Mucosa of descending colon (tissue), 3 donors: Measurements from ENCODE around the gene GALNT18. TPM values are rescaled to one million over a fixed set of nuclear protein-coding genes. Genes with fewer than 3 reads are reported as not detected.

Experiments used
- ATAC-seq: fragments of 200-7000 bp; cut with Tn5 transposase; one replicate; pipeline ENCODE4 v1.9.1; 2020; ENCODE audit warnings: mild to moderate bottlenecking, moderate library complexity
- DNase-seq, 3 donors: peaks; one replicate each; pipeline ENCODE4 v3.0.0-alpha.2; 2020
- H3K36me3 ChIP-seq: fragments of 200-600 bp; one replicate; pipeline ENCODE4 v1.8.0; 2021; ENCODE audit warnings: low read depth, mild to moderate bottlenecking
- H3K4me1 ChIP-seq: fragments of 200-600 bp; one replicate; pipeline ENCODE4 v1.8.0; 2021; ENCODE audit warnings: low read depth, mild to moderate bottlenecking
- H3K4me3 ChIP-seq: fragments of 200-600 bp; one replicate; pipeline ENCODE4 v1.8.0; 2021; ENCODE audit warnings: mild to moderate bottlenecking
- H3K9me3 ChIP-seq: fragments of 200-600 bp; one replicate; pipeline ENCODE4 v1.8.0; 2021; ENCODE audit warnings: mild to moderate bottlenecking
- CTCF ChIP-seq: fragments of 200-600 bp; IDR thresholded peaks from one replicate; pipeline ENCODE4 v1.8.0; 2022; ENCODE audit warnings: antibody characterized with exemption, mild to moderate bottlenecking
- intact Hi-C, 2 donors: fragments of 100-400 bp; cut with DNase I in 1 of 2; cut with micrococcal nuclease in 1 of 2; formaldehyde crosslinking; loops; one replicate each; pipeline versions ENCODE4 v1.11.0 to v1.11.1; 2022; cut with DNase I, micrococcal nuclease
- total RNA-seq, 3 donors: library from RNA; stranded (reverse); fragmentation: NEBNext Ultra II Directional in 2 of 3; extraction: Animal tissue kit (Norgen Biotek cat#: 25700) in 2 of 3; gene quantifications; one replicate each; pipeline versions ENCODE4 v1.2.1 to v1.2.4, GENCODE V29; 2021 to 2023
- donor health status: DM: no; HTN: no; CAD: no; lungs with moderate emphysema.
- donor health status: DM: no; HTN: no; CAD: no.
- donor health status: DM: no; HTN: yes; CAD: no.

Gene GALNT18
- total RNA-seq, 3 donors from 2014 or later = 2.0 to 27.8 (median 5.4) TPM

GRCh38 chr11:11293798-11294550 is 327.8 kb downstream of the GALNT18 start:
- intact Hi-C loops = no loop called here
- no peaks in the 10 kb centered on the region for H3K4me1 ChIP-seq
- no peaks in the 10 kb centered on the region for H3K9me3 ChIP-seq
- no peak for TF ChIP-seq CTCF
- DNase-seq = no peak
- no peaks in the 10 kb centered on the region for H3K36me3 ChIP-seq
- H3K4me3 ChIP-seq = no peak overlapping the region
- no peak for ATAC-seq

- no peak for DNase-seq
- ATAC-seq = no peak
- intact Hi-C loops = no loop called here
- H3K4me3 ChIP-seq = no peak overlapping the region
- no peaks in the 10 kb centered on the region for H3K36me3 ChIP-seq
- TF ChIP-seq CTCF = no peak
- H3K9me3 ChIP-seq = no peaks in the 10 kb centered on the region
- H3K4me1 ChIP-seq = no peaks in the 10 kb centered on the region
These were observed 329.0 kb downstream of the GALNT18 start for GRCh38 chr11:11292839-11293238.

- Histone ChIP-seq H3K36me3 (no peaks in the 10 kb centered on the region), H3K4me1 (no peaks in the 10 kb centered on the region), H3K9me3 (no peaks in the 10 kb centered on the region), H3K4me3 (no peak overlapping the region)
- DNase-seq (no peak), ATAC-seq (no peak)
- TF ChIP-seq CTCF = no peak
- intact Hi-C loops = no loop called here
These were observed 330.5 kb downstream of the GALNT18 start for GRCh38 chr11:11291041-11292015.

GRCh38 chr11:11290354-11290753 is 331.5 kb downstream of the GALNT18 start:
- ATAC-seq (no peak), DNase-seq (no peak)
- H3K4me1 ChIP-seq = no peaks in the 10 kb centered on the region
- TF ChIP-seq CTCF = no peak
- H3K4me3 ChIP-seq = no peak overlapping the region
- no peaks in the 10 kb centered on the region for H3K36me3 ChIP-seq
- intact Hi-C loops = no loop called here
- no peaks in the 10 kb centered on the region for H3K9me3 ChIP-seq

- no peak for TF ChIP-seq CTCF
- intact Hi-C loops = no loop called here
- Histone ChIP-seq H3K4me1 (no peaks in the 10 kb centered on the region), H3K9me3 (no peaks in the 10 kb centered on the region), H3K36me3 (no peaks in the 10 kb centered on the region), H3K4me3 (no peak overlapping the region)
- DNase-seq (no peak), ATAC-seq (no peak)
These were observed 332.1 kb downstream of the GALNT18 start for GRCh38 chr11:11289669-11290068.
